SHP77 (cell line): ENCODE measurements around the gene NME4.

Experiments used
- DNase-seq, 2 experiments: peaks; one replicate each; lab custom pipeline; 2025; lab: John Stamatoyannopoulos, UW

The NME4 gene

DNA sequence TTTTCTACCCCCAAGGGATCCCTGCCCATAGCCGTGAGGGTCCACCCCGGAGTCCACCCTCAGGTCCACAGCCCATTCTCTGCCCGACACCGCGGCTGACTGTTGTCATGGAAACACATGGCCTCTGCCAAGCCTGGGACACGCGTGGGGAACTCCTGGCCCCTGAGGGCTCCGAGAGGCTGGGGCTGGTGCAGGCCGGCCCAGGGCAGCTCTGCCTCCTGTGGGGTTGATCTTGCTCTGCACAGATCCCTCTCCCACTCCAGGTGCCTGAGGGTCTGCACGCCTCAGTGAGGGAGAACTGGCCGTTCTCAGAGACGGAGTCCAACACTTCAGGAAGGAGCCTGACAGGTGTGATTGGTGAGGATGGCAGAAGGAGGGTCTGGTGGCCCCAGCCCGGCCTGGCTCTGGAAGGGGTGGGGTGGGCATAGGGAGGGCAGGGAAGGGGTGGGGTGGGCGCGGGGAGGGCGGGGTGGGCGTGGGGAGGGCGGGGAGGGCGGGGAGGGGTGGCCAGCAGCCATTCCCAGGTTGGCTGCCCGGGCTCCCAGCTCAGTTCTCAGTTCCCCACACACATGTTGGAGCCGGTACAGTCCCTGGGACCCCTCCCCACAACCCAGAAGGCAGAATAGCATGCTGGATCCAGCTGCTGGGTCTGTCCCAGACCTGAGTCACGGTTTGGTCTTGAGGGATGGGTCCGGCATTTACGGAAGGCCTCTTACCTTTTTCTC is 33.1 kb upstream of the NME4 start:
- DNase-seq: no peak

DNA sequence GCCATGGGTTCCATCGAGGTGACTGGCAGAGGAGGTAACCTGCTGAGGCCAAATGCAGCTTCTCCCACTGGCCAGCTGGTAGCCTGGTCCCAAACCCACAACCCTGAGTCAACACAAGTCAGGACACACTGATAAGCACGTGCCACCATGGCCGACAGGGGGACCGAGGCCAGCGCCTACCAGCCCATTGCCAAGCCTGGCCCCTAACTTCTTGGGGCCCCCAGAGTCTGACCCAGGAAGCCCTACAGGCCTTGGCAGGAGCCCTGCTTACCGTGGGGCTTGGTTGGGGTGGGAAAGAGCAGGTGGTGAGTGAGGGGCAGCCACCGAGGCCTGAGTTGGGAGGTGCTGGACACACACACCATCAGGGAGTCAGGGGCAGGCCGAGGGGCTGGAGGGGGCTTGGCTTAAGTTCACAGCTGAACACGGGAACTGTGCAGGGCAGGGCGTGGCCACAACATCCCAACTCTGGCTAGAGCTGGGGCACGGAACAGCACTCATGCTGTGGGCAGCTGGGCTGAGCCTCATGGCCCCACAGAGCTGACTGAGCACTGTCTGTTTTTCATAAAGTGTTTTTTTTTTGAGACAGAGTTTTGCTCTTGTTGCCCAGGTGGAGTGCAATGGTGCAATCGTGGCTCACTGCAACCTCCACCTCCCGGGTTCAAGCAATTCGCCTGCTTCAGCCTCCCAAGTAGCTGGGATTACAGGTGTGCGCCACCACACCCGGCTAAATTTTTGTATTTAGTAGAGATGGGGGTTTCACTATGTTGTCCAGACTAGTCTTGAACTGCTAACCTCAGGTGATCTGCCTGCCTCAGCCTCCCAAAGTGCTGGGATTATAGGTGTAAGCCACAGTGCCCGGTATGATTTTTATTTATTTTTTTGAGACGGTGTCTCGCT is 32.2 kb upstream of the NME4 start:
- no peak for DNase-seq

DNA sequence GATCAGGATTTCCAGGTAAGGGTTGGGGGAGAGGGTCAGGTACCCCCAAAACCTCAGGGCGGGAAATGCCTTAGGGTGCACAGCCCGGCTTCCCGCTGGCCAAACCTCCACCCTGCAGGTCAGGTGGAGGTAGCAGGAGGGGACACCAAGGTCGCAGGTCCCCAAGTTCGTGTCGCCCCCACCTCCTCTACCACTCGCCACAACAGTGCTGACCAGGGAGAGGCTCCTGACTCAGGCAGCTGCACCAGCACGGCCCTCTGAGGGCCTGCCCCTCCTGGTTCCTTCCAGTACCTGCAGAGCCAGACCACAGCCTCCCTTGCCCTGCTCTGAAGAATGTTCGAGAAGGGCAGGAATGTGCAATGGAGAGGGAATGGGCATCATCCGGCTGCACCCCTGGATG is 30.5 kb upstream of the NME4 start:
- no peak for DNase-seq

DNA sequence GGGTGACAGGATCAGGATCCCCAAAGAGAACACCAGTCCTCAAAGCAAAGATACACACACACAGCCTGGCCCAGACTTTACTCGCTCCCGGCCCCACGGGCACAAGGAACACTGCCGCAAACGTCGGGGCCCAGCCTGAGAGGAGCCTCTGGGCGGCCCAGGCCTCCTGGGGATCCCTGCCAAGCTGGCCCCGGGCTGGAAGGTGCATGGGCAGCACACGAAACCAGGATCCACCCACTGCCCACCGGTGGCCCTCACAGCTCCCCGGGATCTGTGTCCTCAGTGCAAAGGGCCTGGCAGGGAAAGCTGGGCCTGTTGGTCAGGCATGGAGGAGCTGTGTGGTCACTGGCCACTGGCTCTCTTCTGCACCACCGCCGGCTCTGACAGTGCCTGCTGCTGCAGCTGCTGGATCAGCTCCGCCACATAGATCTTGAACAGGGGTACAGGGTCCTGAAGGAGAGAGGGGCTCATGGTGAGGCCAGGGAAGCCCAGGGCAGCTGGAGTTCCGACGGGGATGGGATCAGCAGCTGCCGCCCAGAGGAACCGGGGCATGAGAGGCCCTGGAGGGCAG is 29.6 kb upstream of the NME4 start:
- DNase-seq: no peak

DNA sequence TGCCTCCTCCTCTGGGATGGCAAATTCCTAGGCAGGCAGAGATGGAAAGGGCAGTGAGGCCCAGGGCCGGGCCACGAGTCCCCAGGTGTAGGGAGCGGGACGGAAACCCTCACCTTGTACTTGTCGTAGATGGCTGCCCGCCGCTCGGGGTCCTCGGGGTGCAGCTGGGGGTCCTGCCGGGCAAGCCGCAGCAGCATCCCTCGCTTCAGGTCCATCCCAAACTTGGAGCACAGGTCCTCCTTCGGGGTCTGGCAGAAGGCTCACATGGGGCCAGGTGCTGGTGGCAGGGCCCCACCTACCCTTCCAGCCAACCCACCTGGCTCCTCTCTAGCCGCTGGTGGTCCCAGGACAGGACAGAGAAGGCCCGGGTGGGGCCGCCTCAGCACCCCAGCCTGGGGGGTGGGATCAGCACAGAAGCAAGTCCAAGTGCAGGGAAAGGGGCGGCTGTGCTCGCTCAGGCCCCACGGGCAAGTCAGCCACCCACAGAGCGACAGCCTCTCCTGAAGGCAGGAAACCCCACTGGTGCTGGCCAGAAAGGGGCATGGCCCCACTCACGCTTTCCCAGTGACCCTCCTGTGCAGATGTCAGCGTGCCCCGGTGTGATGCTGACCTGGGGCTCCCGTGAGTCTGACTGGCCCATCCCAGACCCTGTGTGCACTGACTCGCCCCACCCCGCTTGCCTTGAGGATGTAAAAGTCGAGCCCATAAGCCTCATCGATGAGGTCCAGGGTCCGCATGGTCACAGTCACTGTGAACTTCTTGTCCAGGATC is 28.4 kb upstream of the NME4 start:
- DNase-seq: no peak

DNA sequence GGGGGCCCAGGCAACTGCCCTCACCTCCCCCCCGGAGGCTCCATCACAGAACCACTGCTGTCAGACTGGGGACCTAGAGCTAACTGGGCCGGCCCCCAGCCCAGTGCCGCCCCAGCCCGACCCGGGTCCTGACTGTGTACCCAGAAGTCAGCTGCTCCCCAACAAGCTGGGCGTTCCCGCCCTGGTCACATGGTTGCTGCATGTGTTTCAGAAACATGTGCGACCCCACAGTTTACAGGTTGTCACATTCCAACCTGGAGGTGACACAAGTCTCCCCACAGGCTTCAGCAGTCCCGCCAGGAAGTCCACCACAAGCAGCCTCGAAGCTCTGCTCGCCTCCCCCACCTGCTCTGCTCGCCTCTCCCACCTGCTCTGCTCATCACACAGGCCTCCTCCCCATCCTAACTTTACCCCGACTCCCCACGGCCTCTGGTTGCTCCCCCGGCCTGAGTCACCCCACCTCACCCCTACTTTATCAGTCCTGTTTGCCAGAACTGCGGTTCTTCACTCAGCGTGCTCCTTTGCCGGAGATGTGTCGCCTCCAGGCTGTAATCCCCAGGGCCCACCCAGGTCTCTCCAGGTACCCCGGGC is 27.6 kb upstream of the NME4 start:
- no peak for DNase-seq

DNA sequence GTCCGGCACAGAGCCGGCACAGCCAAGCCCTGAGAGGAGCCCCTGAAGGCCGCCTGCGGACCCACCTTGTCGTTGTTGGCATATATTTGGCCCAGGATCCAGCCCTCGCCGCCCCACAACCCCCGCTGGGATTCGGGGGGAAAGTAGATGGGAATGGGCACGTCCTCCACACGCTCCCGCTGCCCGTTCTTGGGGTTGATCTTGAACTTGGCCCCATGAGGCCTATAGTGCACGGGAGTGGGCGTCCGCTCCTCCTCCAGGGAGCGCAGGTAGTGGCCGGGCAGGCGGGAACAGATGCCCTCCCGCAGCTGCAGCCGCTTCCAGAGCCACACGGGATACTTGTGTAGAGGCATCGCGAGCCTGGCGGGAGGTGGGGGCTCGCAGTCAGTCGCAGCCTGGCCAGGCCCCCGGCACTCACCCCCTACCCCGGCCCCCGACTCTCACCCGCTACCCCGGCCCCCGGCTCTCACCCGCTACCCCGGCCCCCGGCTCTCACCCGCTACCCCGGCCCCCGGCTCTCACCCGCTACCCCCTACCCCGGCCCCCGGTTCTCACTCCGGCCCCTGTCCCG is 27.0 kb upstream of the NME4 start:
- no peak for DNase-seq

DNA sequence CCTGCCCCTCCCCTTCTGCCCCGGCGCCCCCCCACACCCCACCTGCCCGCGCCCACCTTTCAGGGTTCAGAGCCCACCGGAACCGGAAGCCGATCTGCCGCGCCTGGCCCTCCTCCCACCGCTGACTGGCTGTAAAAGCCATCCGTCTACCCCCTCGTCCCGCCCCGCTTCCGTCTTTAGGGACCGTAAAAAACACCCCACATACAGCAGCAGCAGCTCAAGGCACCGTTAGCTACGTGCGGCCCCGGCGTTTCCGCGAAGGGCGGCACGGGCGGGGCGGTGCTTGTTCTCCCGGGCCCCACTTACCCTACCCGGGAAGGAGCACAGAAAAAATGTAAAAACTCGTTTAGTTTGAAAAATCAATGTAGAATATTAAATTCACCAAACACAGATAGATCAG is 26.6 kb upstream of the NME4 start, which contains the start of gene MRPL28:
Gene MRPL28, minus strand, starts transcription at position 96 of the 400 bp plus-strand sequence. CDS start 320 bp downstream, outside the sequence.
- DNase-seq: peak; percentile 91 to 92

DNA sequence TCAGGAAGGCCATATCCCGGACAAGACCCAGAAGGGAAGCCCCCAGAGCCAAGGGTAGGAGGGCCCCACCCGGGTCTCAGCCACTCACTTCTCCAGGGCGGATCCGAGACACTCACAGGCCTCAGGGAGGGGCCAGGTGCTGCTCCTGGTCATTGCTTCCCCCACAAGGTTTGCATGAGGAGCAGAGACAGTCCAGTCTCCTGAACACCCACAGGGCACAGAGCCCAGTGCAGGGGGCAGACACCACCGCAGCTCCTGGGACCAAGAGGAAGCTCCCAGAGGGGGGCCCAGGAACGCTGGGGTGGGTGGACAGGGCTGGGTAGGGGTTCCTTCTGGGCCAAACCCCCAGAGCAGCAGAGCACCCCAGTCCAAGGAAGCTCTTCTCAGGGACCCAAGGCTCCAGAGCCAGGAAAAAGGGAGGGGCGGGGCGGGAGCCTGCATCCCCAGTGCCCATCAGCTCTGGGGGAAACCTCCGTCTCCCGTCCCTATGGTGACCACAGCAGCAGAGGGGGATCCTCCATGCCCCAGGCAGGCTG is 26.0 kb upstream of the NME4 start:
- no peak for DNase-seq

DNA sequence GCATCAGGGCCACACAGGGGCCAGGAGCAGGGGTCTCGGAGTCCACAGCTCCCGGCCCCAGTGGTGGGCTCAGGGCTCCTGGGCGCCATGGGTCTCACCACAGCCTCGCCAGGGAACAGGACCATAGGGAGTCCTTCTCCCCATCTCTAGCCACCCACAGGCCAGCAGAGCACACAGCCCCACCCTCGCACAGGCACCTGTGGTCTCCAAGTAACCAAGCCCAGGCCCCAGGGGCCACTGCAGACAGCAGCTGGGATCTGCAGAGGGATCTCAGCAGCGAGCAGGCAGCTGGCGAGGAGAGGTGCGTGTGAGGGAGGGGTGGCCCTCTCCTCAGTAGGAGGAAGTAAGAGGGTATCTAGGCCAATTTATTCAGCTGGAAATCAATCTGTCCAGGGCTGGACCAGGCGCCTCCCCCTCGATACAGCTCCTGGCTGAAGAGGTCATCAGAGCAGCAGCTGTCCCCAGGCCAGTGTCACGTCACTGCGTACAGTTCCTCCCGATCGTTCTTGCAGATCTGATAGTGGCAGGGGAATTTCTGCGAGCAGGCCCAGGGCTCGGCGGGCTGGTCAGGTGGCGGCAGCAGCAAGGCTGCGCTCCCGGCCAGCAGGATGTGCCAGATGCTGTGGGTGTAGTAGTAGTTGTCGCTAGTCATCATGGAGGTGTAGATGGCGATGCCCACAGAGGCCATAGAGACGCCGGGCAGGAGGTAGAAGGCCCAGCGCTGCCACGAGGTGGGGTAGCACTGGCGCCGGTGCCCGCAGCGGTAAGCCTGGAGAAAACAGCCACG is 25.3 kb upstream of the NME4 start:
- DNase-seq: peak; percentile 91 to 94

DNA sequence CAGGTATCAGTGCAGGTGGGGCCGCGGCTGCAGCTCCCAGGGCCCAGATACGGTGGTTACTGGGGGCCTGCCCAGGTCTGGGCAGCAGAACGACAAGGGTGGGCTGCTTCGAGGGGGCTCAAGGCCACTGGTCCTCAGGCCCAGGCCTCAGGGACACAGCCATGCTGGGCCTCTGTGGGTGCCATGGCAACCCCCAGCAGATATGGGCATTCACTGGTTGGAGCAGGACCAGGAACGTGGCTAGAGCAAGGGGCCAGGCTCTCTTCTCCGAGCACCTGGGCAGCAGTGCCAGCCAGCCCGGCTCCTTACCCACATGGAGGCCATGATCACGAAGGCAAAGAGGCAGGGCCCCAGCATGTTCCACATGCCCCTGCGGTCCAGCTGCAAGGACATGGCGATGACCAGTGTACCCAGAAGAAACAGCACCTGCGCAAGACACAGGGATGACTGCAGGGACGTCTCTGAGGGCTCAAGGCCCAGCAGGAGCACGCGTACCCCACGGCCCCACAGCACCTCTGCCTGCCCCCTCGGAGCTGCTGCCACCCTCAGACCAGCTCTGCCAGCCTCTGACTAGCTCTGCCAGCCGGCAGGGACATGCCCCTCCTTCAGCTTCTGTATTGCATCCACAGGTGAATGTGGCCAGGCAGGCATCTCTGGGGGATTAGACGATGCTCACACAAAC is 24.6 kb upstream of the NME4 start:
- DNase-seq: no peak

DNA sequence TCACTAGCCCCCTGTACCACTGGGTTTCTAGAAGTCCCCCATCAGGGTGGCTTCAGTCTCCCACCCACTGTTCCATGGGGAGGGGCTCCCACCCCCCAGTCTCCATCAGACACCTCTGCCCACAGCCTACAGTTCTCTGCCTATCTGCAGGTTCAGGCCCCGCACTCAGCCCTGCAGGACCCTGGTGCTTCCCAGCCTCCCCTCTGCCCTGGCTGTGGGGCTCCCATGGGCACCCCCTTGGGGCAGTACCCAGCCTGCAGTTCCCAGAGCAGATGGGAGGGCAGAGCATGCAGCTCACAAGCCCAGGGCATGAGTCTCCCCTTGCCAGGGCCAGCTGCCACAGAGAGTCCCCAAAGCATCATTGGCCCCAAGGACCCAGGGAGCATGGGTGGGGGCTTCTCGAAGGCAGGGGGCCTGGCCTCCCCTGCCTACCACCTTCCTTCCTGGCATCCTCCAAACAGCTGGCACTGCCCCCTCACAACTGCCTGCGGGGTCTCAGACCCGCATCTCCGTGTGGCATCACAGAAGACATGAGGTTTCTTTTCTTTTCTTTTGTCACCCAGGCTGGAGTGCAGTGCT is 23.9 kb upstream of the NME4 start:
- no peak for DNase-seq

DNA sequence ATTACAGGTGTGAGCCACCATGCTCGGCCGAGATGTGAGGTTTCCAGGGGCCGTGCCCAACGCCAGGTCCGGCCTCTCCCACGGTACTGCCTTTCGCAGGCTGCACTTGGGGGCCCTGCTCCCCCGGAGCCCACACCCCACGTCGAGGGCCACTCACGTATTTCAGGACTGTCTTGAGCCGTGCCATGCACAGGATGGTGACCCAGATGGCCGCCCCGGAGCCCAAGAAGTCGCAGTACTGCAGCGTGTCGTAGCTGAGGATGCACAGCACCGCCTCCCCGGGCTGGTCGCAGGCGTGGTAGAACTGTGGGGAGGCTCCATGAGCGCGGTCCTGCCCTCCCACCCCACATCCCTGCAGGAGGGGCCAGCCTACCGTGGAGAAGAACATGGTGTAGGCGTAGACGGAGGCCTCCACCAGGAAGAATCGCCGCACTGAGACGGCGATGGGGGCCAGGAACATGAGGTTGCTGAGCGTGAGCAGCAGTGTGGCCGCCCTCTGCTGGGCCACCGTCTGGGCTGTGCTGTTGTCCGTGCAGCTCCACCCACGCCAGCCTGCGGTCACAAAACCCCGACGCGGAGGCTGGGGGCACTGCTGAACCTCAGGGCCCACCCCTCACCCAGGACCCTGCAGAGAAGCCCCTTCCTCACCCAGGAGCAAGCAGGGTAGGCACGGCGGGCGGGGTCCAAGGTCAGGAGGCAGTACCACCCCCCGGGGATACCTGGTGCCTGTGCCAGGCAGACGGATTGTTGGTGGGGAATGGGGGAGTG is 23.0 kb upstream of the NME4 start:
- no peak for DNase-seq

DNA sequence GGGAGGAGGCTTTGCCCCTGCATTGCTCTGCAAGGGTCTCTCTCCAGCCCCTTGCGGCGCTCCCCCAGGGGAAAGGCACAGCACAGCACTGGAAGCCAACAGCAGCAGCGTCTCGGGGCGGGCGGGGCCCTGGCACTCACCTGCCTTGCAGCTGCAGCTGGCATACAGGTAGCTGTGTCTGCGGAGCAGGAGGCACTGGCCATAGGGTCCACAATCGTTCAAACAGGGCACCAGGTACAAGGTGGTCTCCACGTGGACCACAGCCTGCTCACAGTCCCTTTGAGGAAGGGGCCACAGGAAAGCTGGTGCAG is 22.4 kb upstream of the NME4 start:
- DNase-seq: no peak

DNA sequence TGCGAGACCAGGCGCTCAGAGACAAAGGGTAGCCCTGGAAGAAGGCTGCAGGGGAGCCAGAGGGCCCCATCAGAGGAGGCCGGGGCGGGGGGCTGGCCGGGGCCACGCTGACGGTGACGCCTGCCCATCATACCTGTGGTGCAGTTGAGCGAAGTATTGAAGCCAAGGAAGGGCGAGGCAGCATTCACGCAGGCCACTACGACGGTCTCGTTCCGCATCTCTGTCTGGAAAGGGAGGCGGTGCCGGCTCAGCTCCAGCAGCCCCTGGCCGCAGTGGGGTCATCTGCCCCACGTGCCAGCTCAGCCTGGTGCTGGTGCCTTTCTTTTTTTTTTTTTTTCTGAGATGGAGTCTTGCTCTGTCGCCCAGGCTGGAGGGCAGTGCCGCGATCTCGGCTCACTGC is 21.8 kb upstream of the NME4 start:
- no peak for DNase-seq

DNA sequence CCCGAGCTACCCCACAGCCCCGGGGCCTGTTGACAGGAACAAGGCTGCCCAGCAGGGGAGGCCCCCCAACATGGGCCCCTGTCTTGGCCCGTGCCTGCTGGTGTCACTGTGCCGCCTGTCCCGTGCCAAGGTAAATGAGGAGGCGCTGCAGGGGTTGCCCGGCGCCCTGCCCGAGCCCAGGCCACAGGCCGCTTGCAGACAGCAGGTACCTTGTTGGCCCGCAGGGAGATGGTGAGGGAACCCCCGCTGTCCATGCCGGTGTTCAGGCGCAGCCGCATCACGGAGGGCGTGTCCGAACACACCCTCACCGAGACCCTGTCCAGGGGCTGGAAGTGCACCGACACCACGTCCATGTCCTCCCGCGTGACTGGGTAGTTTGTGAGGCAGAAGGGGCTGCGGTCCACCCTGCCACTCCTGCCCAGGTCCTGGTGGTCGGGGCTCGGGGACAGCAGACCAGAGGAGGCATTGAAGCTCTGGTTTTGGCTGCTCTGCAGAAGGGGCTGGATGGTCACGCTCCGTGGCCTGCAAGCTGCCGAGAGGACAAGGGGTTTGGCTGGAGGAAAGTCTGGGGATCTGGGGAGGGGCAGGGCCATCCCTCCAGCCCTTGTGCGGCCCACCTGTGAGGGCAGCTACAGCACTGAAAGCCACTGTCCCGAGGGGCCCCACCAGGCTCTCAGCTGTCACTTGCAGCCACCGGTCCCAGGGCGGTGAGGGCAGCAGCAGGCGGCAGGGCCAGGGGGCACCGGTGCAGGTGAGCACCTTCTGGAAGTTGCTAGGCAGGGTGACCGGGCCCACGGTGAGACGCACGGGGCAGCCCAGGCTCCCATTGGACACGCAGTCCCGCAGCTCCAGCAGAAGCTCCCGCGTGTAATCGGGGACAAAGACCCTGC is 20.8 kb upstream of the NME4 start:
- no peak for DNase-seq

DNA sequence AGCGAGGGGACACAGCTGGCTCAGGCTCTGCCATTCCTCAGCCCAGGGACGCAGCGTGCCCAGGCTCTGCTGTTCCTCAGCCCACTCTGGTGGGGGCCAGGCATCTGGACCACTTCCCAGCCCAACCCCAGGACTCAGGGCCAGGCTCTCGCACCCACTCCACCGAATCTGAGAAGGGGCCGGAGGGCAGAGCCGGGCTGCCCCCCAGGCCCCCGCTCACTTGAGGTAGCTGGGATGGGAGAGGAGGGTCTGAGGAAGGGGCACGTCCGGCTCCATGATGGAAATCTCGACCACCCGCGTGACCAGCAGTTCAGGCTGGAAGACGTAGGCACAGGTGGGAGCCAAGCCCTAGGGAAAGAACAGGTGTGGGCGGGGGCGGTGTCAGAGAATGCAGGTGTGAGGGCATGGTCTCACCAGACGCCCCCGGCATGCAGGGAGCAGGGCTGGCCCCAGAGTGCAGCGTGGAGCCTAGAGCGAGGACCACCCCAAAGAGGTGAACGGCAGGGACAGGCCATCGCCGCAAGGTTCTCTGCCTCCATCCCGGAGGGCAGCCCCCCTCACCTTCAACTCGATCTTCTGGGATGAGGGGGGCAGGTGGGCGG is 20.1 kb upstream of the NME4 start:
- DNase-seq: no peak
